Measurements from ENCODE around the gene IGF2BP3. TPM values are rescaled to one million over a fixed set of nuclear protein-coding genes. Genes with fewer than 3 reads are reported as not detected.

Gene IGF2BP3
- total RNA-seq, 2 experiments from 2014 or later: 41.1 to 94.3 TPM

- Histone ChIP-seq H3K4me3 (ENCODE audit: low read depth, low read length, poor library complexity, severe bottlenecking) (no peak overlapping the region), H3K9me3 (ENCODE audit: low read length) (0 out of 2 replicates have a peak, but pooled peaks cover 8% of the 10 kb centered on the region), H2AFZ (ENCODE audit: low read length) (no peak overlapping the region), H3K36me3 (ENCODE audit: insufficient read depth, low read length) (peaks cover 81% of the 10 kb centered on the region), H4K20me1 (ENCODE audit: insufficient read depth, low read length) (no peaks in the 10 kb centered on the region), H3K9me2 (ENCODE audit: insufficient read depth, low read length) (no peaks in the 10 kb centered on the region), H3K27ac (ENCODE audit: low read depth, low read length, poor library complexity, severe bottlenecking) (no peak overlapping the region), H3K4me2 (ENCODE audit: low read length) (no peak overlapping the region), H3K79me2 (ENCODE audit: insufficient read depth, low read depth, low read length) (no peaks in the 10 kb centered on the region), H3K4me1 (ENCODE audit: insufficient read depth, low read length, poor library complexity, severe bottlenecking) (no peaks in the 10 kb centered on the region)
- ChIA-PET CTCF (ENCODE audit: unreplicated experiment) (no interaction called here), POLR2A (interaction anchor here (0.7 to 2.3 kb wide), 4 partner anchors 11 to 244 kb away, joined by 3 to 11 read pairs (median 3); no protein-coding TSS in a partner anchor)
- no peak for TF ChIP-seq CTCF (conservative IDR thresholded peaks at IDR 0.05; ENCODE audit: low read length)
- no peak for TF ChIP-seq EZH2phosphoT487 (IDR thresholded peaks at IDR 0.05; ENCODE audit: borderline replicate concordance, low read depth, low read length)
- no TSS peak for BruUV-seq (replicated peaks)
- intact Hi-C loops (cut with micrococcal nuclease; ENCODE audit: unreplicated experiment): no loop called here
- no peak for DNase-seq (ENCODE audit: low spot score)
These were observed 134.7 kb downstream of the IGF2BP3 start for GRCh38 chr7:23335621-23336020.

GRCh38 chr7:23335136-23335535 lies 135.2 kb downstream of the IGF2BP3 start:
- ChIA-PET CTCF (ENCODE audit: unreplicated experiment) (no interaction called here), POLR2A (interaction anchor here (0.8 to 1.2 kb wide), 2 partner anchors 39 to 244 kb away, joined by 3 read pairs; no protein-coding TSS in a partner anchor)
- Histone ChIP-seq H3K36me3 (ENCODE audit: insufficient read depth, low read length) (peaks cover 81% of the 10 kb centered on the region), H3K9me3 (ENCODE audit: low read length) (0 out of 2 replicates have a peak, but pooled peaks cover 8% of the 10 kb centered on the region), H4K20me1 (ENCODE audit: insufficient read depth, low read length) (no peaks in the 10 kb centered on the region), H3K79me2 (ENCODE audit: insufficient read depth, low read depth, low read length) (no peaks in the 10 kb centered on the region), H3K9me2 (ENCODE audit: insufficient read depth, low read length) (no peaks in the 10 kb centered on the region), H3K4me3 (ENCODE audit: low read depth, low read length, poor library complexity, severe bottlenecking) (no peak overlapping the region), H3K4me2 (ENCODE audit: low read length) (no peak overlapping the region), H3K27ac (ENCODE audit: low read depth, low read length, poor library complexity, severe bottlenecking) (no peak overlapping the region), H2AFZ (ENCODE audit: low read length) (no peak overlapping the region), H3K4me1 (ENCODE audit: insufficient read depth, low read length, poor library complexity, severe bottlenecking) (no peaks in the 10 kb centered on the region)
- TF ChIP-seq EZH2phosphoT487 (IDR thresholded peaks at IDR 0.05; ENCODE audit: borderline replicate concordance, low read depth, low read length) (no peak), CTCF (conservative IDR thresholded peaks at IDR 0.05; ENCODE audit: low read length) (no peak)
- no peak for DNase-seq (ENCODE audit: low spot score)
- intact Hi-C loops (cut with micrococcal nuclease; ENCODE audit: unreplicated experiment): no loop called here
- BruUV-seq (replicated peaks): no TSS peak

GRCh38 chr7:23334482-23335056 lies 135.7 kb downstream of the IGF2BP3 start:
- CTCF ChIA-PET (ENCODE audit: unreplicated experiment): no interaction called here
- Histone ChIP-seq H4K20me1 (ENCODE audit: insufficient read depth, low read length) (no peaks in the 10 kb centered on the region), H3K4me2 (ENCODE audit: low read length) (no peak overlapping the region), H2AFZ (ENCODE audit: low read length) (no peak overlapping the region), H3K4me3 (ENCODE audit: low read depth, low read length, poor library complexity, severe bottlenecking) (no peak overlapping the region), H3K4me1 (ENCODE audit: insufficient read depth, low read length, poor library complexity, severe bottlenecking) (no peaks in the 10 kb centered on the region), H3K9me2 (ENCODE audit: insufficient read depth, low read length) (no peaks in the 10 kb centered on the region), H3K27ac (ENCODE audit: low read depth, low read length, poor library complexity, severe bottlenecking) (no peak overlapping the region), H3K36me3 (ENCODE audit: insufficient read depth, low read length) (peaks cover 78% of the 10 kb centered on the region), H3K9me3 (ENCODE audit: low read length) (0 out of 2 replicates have a peak, but pooled peaks cover 8% of the 10 kb centered on the region), H3K79me2 (ENCODE audit: insufficient read depth, low read depth, low read length) (no peaks in the 10 kb centered on the region)
- intact Hi-C loops (cut with micrococcal nuclease; ENCODE audit: unreplicated experiment): no loop called here
- no TSS peak for BruUV-seq (replicated peaks)
- DNase-seq (ENCODE audit: low spot score): no peak
- POLR2A ChIA-PET: no interaction called here
- TF ChIP-seq EZH2phosphoT487 (IDR thresholded peaks at IDR 0.05; ENCODE audit: borderline replicate concordance, low read depth, low read length): no peak
- TF ChIP-seq CTCF (conservative IDR thresholded peaks at IDR 0.05; ENCODE audit: low read length): no peak
